K562 (cell line): ENCODE measurements around the gene CRLF3. TPM values are rescaled to one million over a fixed set of nuclear protein-coding genes. Genes with fewer than 3 reads are reported as not detected.
A peak's percentile ranks its signal among the peaks of the same experiment; 100 is the strongest.

Source experiments
- ARID3B ChIP-seq: fragments of 250-450 bp; sonication (Bioruptor Pico); IDR thresholded peaks from 2 replicates; pipeline ENCODE4 v1.4.0; 2020; ENCODE audit warnings: borderline replicate concordance
- ELF2 ChIP-seq: fragments of 250-450 bp; sonication (Bioruptor Pico); IDR thresholded peaks from 2 replicates; pipeline ENCODE4 v1.5.0; 2021; ENCODE audit warnings: mild to moderate bottlenecking
- FOSL1 ChIP-seq: fragments of 200-800 bp; sonication (Bioruptor generic); conservative IDR thresholded peaks from 2 replicates; pipeline ENCODE4 v1.6.1; 2016; ENCODE audit warnings: missing genetic modification characterization, missing compliant biosample characterization
- MBD1 ChIP-seq: fragments of 250-450 bp; sonication (Bioruptor Pico); IDR thresholded peaks from 2 replicates; pipeline ENCODE4 v1.8.0; 2022; ENCODE audit warnings: inconsistent platforms
- MCM5 ChIP-seq: fragments of 450-650 bp; IDR thresholded peaks from 2 replicates; pipeline ENCODE4 v1.6.1; 2016; ENCODE audit warnings: low read depth
- MTA1 ChIP-seq: fragments of 450-650 bp; IDR thresholded peaks from 2 replicates; pipeline ENCODE4 v1.6.1; 2017; ENCODE audit warnings: borderline replicate concordance
- TAF9B ChIP-seq: fragments of 450-650 bp; IDR thresholded peaks from 2 replicates; pipeline ENCODE4 v1.6.1; 2018; ENCODE audit warnings: mild to moderate bottlenecking; ENCODE audit not compliant: partially characterized antibody
- TEAD4 ChIP-seq, 2 experiments: sonication (generic) in 1 of 2; formaldehyde crosslinking in 1 of 2; IDR thresholded peaks; 2 replicates each; pipeline versions ENCODE4 v1.6.1 to v1.8.0; 2012 to 2022; ENCODE audit warnings: borderline replicate concordance in 1 of 2, inconsistent platforms in 1 of 2, low read length in 1 of 2, mild to moderate bottlenecking in 1 of 2, missing genetic modification reagents in 1 of 2
- UBTF ChIP-seq, 2 experiments: IDR thresholded peaks; 2 replicates each; pipeline ENCODE4 v1.6.1; 2012; ENCODE audit warnings: improper control_type of control experiment in 2 of 2, low read depth in 2 of 2, low read length in 2 of 2, borderline replicate concordance in 1 of 2
- ZBTB33 ChIP-seq: sonication (generic); formaldehyde crosslinking; IDR thresholded peaks from 2 replicates; pipeline ENCODE4 v1.8.1; 2023; ENCODE audit warnings: mild to moderate bottlenecking, missing genetic modification reagents
- ZEB2 ChIP-seq: fragments of 450-650 bp; IDR thresholded peaks from 2 replicates; pipeline ENCODE4 v1.6.1; 2016
- ZKSCAN8 ChIP-seq: fragments of 200-800 bp; sonication (Bioruptor generic); IDR thresholded peaks from 2 replicates; pipeline ENCODE4 v1.6.1; 2016; ENCODE audit warnings: missing genetic modification characterization, missing compliant biosample characterization
- ZNF280A ChIP-seq: fragments of 450-650 bp; IDR thresholded peaks from 2 replicates; pipeline ENCODE4 v1.6.1; 2018; ENCODE audit warnings: mild to moderate bottlenecking, low read depth; ENCODE audit not compliant: partially characterized antibody
- ZNF75A ChIP-seq: fragments of 450-650 bp; formaldehyde crosslinking; IDR thresholded peaks from 2 replicates; pipeline ENCODE4 v1.4.0; 2020; ENCODE audit warnings: mild to moderate bottlenecking
- ZNF780A ChIP-seq: fragments of 250-450 bp; sonication (Bioruptor Pico); IDR thresholded peaks from 2 replicates; pipeline ENCODE4 v1.5.0; 2021; ENCODE audit warnings: mild to moderate bottlenecking
- polyA plus RNA-seq, 8 experiments: library from polyadenylated mRNA; depleted of rRNA in 4 of 8; stranded (reverse) in 5 of 8; unstranded in 3 of 8; fragments of >200 nt; fragmentation: Nextera tagmentation in 2 of 8; fragmentation: Illumina TruSeq in 1 of 8; extraction: Ambion mirVana in 2 of 8; extraction: Trizol in 1 of 8; gene quantifications; 2 replicates each; pipeline versions ENCODE4 v1.2.1 to v1.2.3, GENCODE V29; 2011 to 2014; ENCODE audit warnings: inconsistent platforms in 1 of 8, missing spikeins in 1 of 8
- total RNA-seq, 7 experiments: library from RNA; depleted of rRNA in 6 of 7; stranded (reverse); fragments of >200 nt in 6 of 7; fragmentation: Illumina TruSeq in 2 of 7; extraction: Trizol in 2 of 7; gene quantifications; 2 replicates each; pipeline versions ENCODE4 v1.2.1 to v1.2.3, GENCODE V29; 2011 to 2021; ENCODE audit warnings: low replicate concordance in 1 of 7

The CRLF3 gene
- total and polyA plus RNA-seq, 9 of the 15 experiments (the other 6 are each of a cell fraction or from before 2014, with no cell fraction given): 13.2 to 55.9 (median 29.8) TPM

GRCh38 chr17:30824356-30825145, at the start of gene CRLF3 (continued):
- TF ChIP-seq ZBTB33 (no peak), TAF9B (peak; percentile 38), ZKSCAN8 (CRISPR knock-in tag) (no peak), ARID3B (CRISPR knock-in tag) (no peak), MCM5 (no peak), ZNF780A (no peak), UBTF (IDR thresholded peaks at IDR 0.05; ENCODE audit: borderline replicate concordance in 1 of 2, low read depth in 2 of 2, low read length in 2 of 2) (peak in 1 of 2 experiments; percentile 85; a peak in 1 of 4 replicates), MTA1 (0 out of 2 replicates have a peak, but pooled peaks have one; percentile 18), TEAD4 (IDR thresholded peaks at IDR 0.05; ENCODE audit: low read length) (peak; percentile 56; the same call in 1 of the 2 replicates), TEAD4 (CRISPR knock-in tag; IDR thresholded peaks at IDR 0.05; ENCODE audit: borderline replicate concordance) (no peak), MBD1 (no peak), ELF2 (CRISPR knock-in tag) (0 out of 2 replicates have a peak, but pooled peaks have one; percentile 10), FOSL1 (tag) (0 out of 2 replicates have a peak, but pooled peaks have one; percentile 14), ZNF280A (no peak), ZNF75A (CRISPR knock-in tag) (no peak), ZEB2 (peak; percentile 63; the same call in 1 of the 2 replicates)
